ENCODE data around the gene CFHR5.
"Not testable (repeated sequence)": the region's sequence is repeated elsewhere in the genome, so short reads cannot be mapped to it uniquely, and the experiment has no call there.

CFHR5 gene

GRCh38 chr1:196977278-196977677 lies at the start of gene CFHR5:
Gene CFHR5, plus strand, starts transcription at chr1:196977556. Its CDS starts 109 bp downstream, at chr1:196977665.
- no peak for DNase-seq (ENCODE audit: low read depth)

- not testable (repeated sequence) for DNase-seq (ENCODE audit: low read depth)
Measured at GRCh38 chr1:196932853-196933252, 44.5 kb upstream of the CFHR5 start.

- no peak for DNase-seq (ENCODE audit: low read depth)
Measured at GRCh38 chr1:196933531-196934189, 43.7 kb upstream of the CFHR5 start.

GRCh38 chr1:196941474-196941873 lies 35.9 kb upstream of the CFHR5 start:
- DNase-seq (ENCODE audit: low read depth), result not testable (repeated sequence)

GRCh38 chr1:196943568-196943967 lies 33.8 kb upstream of the CFHR5 start, which contains the start of gene CFHR2:
Gene CFHR2, plus strand, starts transcription at chr1:196943738. Its CDS starts 143 bp downstream, at chr1:196943881.
- not testable (repeated sequence) for DNase-seq (ENCODE audit: low read depth)

- no peak for DNase-seq (ENCODE audit: low read depth)
Measured at GRCh38 chr1:196951711-196952394, 25.5 kb upstream of the CFHR5 start.

- no peak for DNase-seq (ENCODE audit: low read depth)
Measured at GRCh38 chr1:196954778-196955177, 22.6 kb upstream of the CFHR5 start.

- DNase-seq (ENCODE audit: low read depth), result no peak
Measured at GRCh38 chr1:196955926-196956325, 21.4 kb upstream of the CFHR5 start.

GRCh38 chr1:196960854-196961253 lies 16.5 kb upstream of the CFHR5 start:
- DNase-seq (ENCODE audit: low read depth), result no peak

GRCh38 chr1:196970182-196970581 lies 7.2 kb upstream of the CFHR5 start:
- DNase-seq (ENCODE audit: low read depth), result no peak

- no peak for DNase-seq (ENCODE audit: low read depth)
Measured at GRCh38 chr1:196976278-196976677, 1.1 kb upstream of the CFHR5 start.

- DNase-seq (ENCODE audit: low read depth), result no peak
Measured at GRCh38 chr1:196980859-196981258, 3.5 kb downstream of the CFHR5 start.

- DNase-seq (ENCODE audit: low read depth), result not testable (repeated sequence)
Measured at GRCh38 chr1:196982247-196982646, 4.9 kb downstream of the CFHR5 start.

- DNase-seq (ENCODE audit: low read depth), result not testable (repeated sequence)
Measured at GRCh38 chr1:196991919-196992651, 14.7 kb downstream of the CFHR5 start.

GRCh38 chr1:196993916-196994315 lies 16.6 kb downstream of the CFHR5 start:
- DNase-seq (ENCODE audit: low read depth), result no peak

- DNase-seq (ENCODE audit: low read depth), result no peak
Measured at GRCh38 chr1:196997423-196997822, 20.1 kb downstream of the CFHR5 start.

GRCh38 chr1:197001828-197002227 lies 24.5 kb downstream of the CFHR5 start:
- no peak for DNase-seq (ENCODE audit: low read depth)

GRCh38 chr1:197003132-197003531 lies 25.8 kb downstream of the CFHR5 start:
- no peak for DNase-seq (ENCODE audit: low read depth)

- DNase-seq (ENCODE audit: low read depth), result no peak
Measured at GRCh38 chr1:197008861-197009260, 31.5 kb downstream of the CFHR5 start.

- no peak for DNase-seq (ENCODE audit: low read depth)
Measured at GRCh38 chr1:197011614-197012013, 34.3 kb downstream of the CFHR5 start.

GRCh38 chr1:197013234-197013633 lies 35.9 kb downstream of the CFHR5 start:
- DNase-seq (ENCODE audit: low read depth), result no peak

GRCh38 chr1:197016751-197017150 lies 39.4 kb downstream of the CFHR5 start:
- no peak for DNase-seq (ENCODE audit: low read depth)
